ENCODE measurements around the gene U2AF1L4.

GRCh38 chr19:35718345-35719041, 26.7 kb downstream of the U2AF1L4 start:
- no peak for TF ChIP-seq CTCF (IDR thresholded peaks at IDR 0.05; ENCODE audit: low read depth, low read length)
- peak; percentile 3 for TF ChIP-seq POLR2A (IDR thresholded peaks at IDR 0.05; ENCODE audit: extremely low read depth, insufficient read length)
- no peak for TF ChIP-seq MYC (IDR thresholded peaks at IDR 0.05; ENCODE audit: low read depth, low read length)
- TF ChIP-seq MAX (IDR thresholded peaks at IDR 0.05; ENCODE audit: low read depth, low read length): no peak

All from NB4 (cell line).